ENCODE data around the gene TEK.
"Not testable (repeated sequence)": the region's sequence is repeated elsewhere in the genome, so short reads cannot be mapped to it uniquely, and the experiment has no call there.

TEK gene

GRCh38 chr9:27108981-27109541, at the start of gene TEK:
TEK (plus strand) TSS chr9:27109225; CDS start chr9:27109591, 366 bp downstream.
- no peak for DNase-seq

GRCh38 chr9:27059412-27059811, 49.6 kb upstream of the TEK start:
- DNase-seq, result no peak

- no peak for DNase-seq
These were observed 49.1 kb upstream of the TEK start for GRCh38 chr9:27059907-27060306.

- no peak for DNase-seq
These were observed 43.7 kb upstream of the TEK start for GRCh38 chr9:27065288-27065687.

- no peak for DNase-seq
These were observed 34.9 kb upstream of the TEK start for GRCh38 chr9:27073841-27074728.

- no peak for DNase-seq
These were observed 30.3 kb upstream of the TEK start for GRCh38 chr9:27078685-27079084.

- no peak for DNase-seq
These were observed 23.6 kb upstream of the TEK start for GRCh38 chr9:27085456-27085855.

- DNase-seq, result no peak
These were observed 22.0 kb upstream of the TEK start for GRCh38 chr9:27086818-27087680.

GRCh38 chr9:27088981-27089380, 20.0 kb upstream of the TEK start:
- DNase-seq, result no peak

- DNase-seq, result no peak
These were observed 19.3 kb upstream of the TEK start for GRCh38 chr9:27089706-27090105.

GRCh38 chr9:27090231-27090630, 18.8 kb upstream of the TEK start:
- DNase-seq, result no peak

GRCh38 chr9:27090711-27091110, 18.3 kb upstream of the TEK start:
- no peak for DNase-seq

- not testable (repeated sequence) for DNase-seq
These were observed 16.5 kb upstream of the TEK start for GRCh38 chr9:27092496-27092895.

- DNase-seq, result not testable (repeated sequence)
These were observed 15.5 kb upstream of the TEK start for GRCh38 chr9:27093384-27094067.

- no peak for DNase-seq
These were observed 14.3 kb upstream of the TEK start for GRCh38 chr9:27094640-27095298.

GRCh38 chr9:27107241-27107640, 1.8 kb upstream of the TEK start:
- no peak for DNase-seq

- DNase-seq, result peak; percentile 2
These were observed 596 bp downstream of the TEK start for GRCh38 chr9:27109621-27110020.

- DNase-seq, result peak; percentile 0
These were observed 1.2 kb downstream of the TEK start for GRCh38 chr9:27110181-27110580.

GRCh38 chr9:27112235-27112634, 3.2 kb downstream of the TEK start:
- DNase-seq, result no peak

- DNase-seq, result peak; percentile 21
These were observed 8.6 kb downstream of the TEK start for GRCh38 chr9:27117489-27118135.

- DNase-seq, result no peak
These were observed 9.9 kb downstream of the TEK start for GRCh38 chr9:27118916-27119315.

- DNase-seq, result no peak
These were observed 15.1 kb downstream of the TEK start for GRCh38 chr9:27124151-27124550.

All from NCI-H510A treated with DMSO at 0.1 percent for 48 hours (cell line).